H1 (cell line): ENCODE measurements around the gene EXD3. TPM values are rescaled to one million over a fixed set of nuclear protein-coding genes. Genes with fewer than 3 reads are reported as not detected.
A peak's percentile ranks its signal among the peaks of the same experiment; 100 is the strongest.

ENCODE experiments used
- ASH2L ChIP-seq: fragments of 200-600, 300-600 bp; sonication (generic); IDR thresholded peaks from one replicate; pipeline ENCODE4 v1.7.1; 2017; ENCODE audit warnings: low read length
- CHD7 ChIP-seq: fragments of 300-600 bp; sonication (generic); IDR thresholded peaks from 2 replicates; pipeline ENCODE4 v1.7.1; 2012; ENCODE audit warnings: low read length, moderate library complexity, mild to moderate bottlenecking, inconsistent platforms; ENCODE audit not compliant: insufficient replicate concordance
- CTCF ChIP-seq, 3 experiments: IDR thresholded peaks; 1 replicate in 2 of 3; 2 replicates in 1 of 3; pipeline versions ENCODE4 v1.5.1 to v1.6.1; 2011; ENCODE audit warnings: low read length in 3 of 3, mild to moderate bottlenecking in 3 of 3, inconsistent platforms in 2 of 3, low read depth in 1 of 3, moderate library complexity in 1 of 3; ENCODE audit not compliant: insufficient read depth in 1 of 3; ENCODE audit errors: control extremely low read depth in 1 of 3
- KDM4A ChIP-seq: IDR thresholded peaks from one replicate; pipeline ENCODE4 v1.7.1; 2012; ENCODE audit warnings: low read depth, mild to moderate bottlenecking, moderate library complexity, low read length, inconsistent platforms; ENCODE audit not compliant: severe bottlenecking
- SIN3A ChIP-seq, 2 experiments: IDR thresholded peaks in 1 of 2; conservative IDR thresholded peaks in 1 of 2; 2 replicates each; pipeline ENCODE4 v1.6.1; 2011 to 2012; ENCODE audit warnings: low read length in 2 of 2, improper control_type of control experiment in 1 of 2, low read depth in 1 of 2, mild to moderate bottlenecking in 1 of 2
- SP4 ChIP-seq: IDR thresholded peaks from 2 replicates; pipeline ENCODE4 v1.6.1; 2012; ENCODE audit warnings: low read length, inconsistent platforms
- YY1 ChIP-seq: IDR thresholded peaks from 2 replicates; pipeline ENCODE4 v1.6.1; 2011; ENCODE audit warnings: low read depth, mild to moderate bottlenecking, low read length
- polyA plus RNA-seq, 7 experiments: library from polyadenylated mRNA; depleted of rRNA in 3 of 7; stranded (reverse) in 5 of 7; unstranded in 2 of 7; fragments of >200 nt in 5 of 7; fragments of 200-250 nt in 2 of 7; gene quantifications; 1 replicate in 5 of 7; 2 replicates in 1 of 7; 4 replicates in 1 of 7; pipeline versions ENCODE4 v1.2.1 to v1.2.3, GENCODE V29; 2011 to 2013; ENCODE audit warnings: missing spikeins in 2 of 7, mixed read lengths in 2 of 7
- total RNA-seq: library from RNA; stranded (reverse); fragmentation: NEBNext Ultra II Directional; extraction: Animal tissue kit (Norgen Biotek cat#: 25700); gene quantifications from 2 replicates; pipeline ENCODE4 v1.2.1, GENCODE V29; 2021

The EXD3 gene
- total and polyA plus RNA-seq, 2 of the 8 experiments (the other 6 are each of a cell fraction or from before 2014, with no cell fraction given) = 7.2 to 9.4 TPM

GRCh38 chr9:137280474-137281344 is 142.3 kb downstream of the EXD3 start (continued):
- TF ChIP-seq ASH2L (peak; percentile 6), YY1 (no peak), SIN3A (conservative IDR thresholded peaks at IDR 0.05 in 1 of 2, IDR thresholded peaks at IDR 0.05 in 1 of 2; ENCODE audit: low read depth in 1 of 2, low read length in 2 of 2) (no peak; a peak in 1 of 4 replicates), CHD7 (no peak), CTCF (IDR thresholded peaks at IDR 0.05; ENCODE audit: control extremely low read depth in 1 of 3, insufficient read depth in 1 of 3, low read depth in 1 of 3, low read length in 3 of 3) (peak in 2 of 3 experiments; percentile 43 to 65; a peak in 3 of 4 replicates), SP4 (no peak), KDM4A (peak; percentile 76)
